Right cardiac atrium (tissue), 5 donors: ENCODE data around the gene MAPT. TPM values are rescaled to one million over a fixed set of nuclear protein-coding genes. Genes with fewer than 3 reads are reported as not detected.

Source experiments
- ATAC-seq, 2 donors: fragments of 200-7000 bp; cut with Tn5 transposase; one replicate each; pipeline versions ENCODE4 v1.8.0 to v1.9.1; 2020; ENCODE audit warnings: moderate library complexity in 2 of 2, mild to moderate bottlenecking in 1 of 2
- DNase-seq, 3 donors: peaks; one replicate each; pipeline ENCODE4 v3.0.0-alpha.2; 2020
- H3K27ac ChIP-seq: one replicate; pipeline ENCODE4 v1.5.1; 2013; ENCODE audit warnings: mild to moderate bottlenecking, low read length, control low read depth, moderate library complexity
- H3K27me3 ChIP-seq: one replicate; pipeline ENCODE4 v1.6.1; 2013; ENCODE audit not compliant: control insufficient read depth, insufficient read depth
- H3K4me1 ChIP-seq: one replicate; pipeline ENCODE4 v1.6.1; 2013; ENCODE audit warnings: low read length; ENCODE audit not compliant: control insufficient read depth, insufficient read depth
- H3K4me3 ChIP-seq: one replicate; pipeline ENCODE4 v1.5.1; 2013; ENCODE audit warnings: low read length, control low read depth
- H3K9me3 ChIP-seq: one replicate; pipeline ENCODE4 v1.6.1; 2013; ENCODE audit warnings: low read length; ENCODE audit not compliant: control insufficient read depth
- WGBS: extraction: QIAGEN DNeasy Blood & Tissue Kit; methylation state at CpG from one replicate; pipeline ENCODE4 v1.1.7; 2013; 5-methylcytosine and 5-hydroxymethylcytosine counted together
- intact Hi-C, 4 donors: fragments of 100-400 bp; cut with DNase I; formaldehyde crosslinking; loops; one replicate each; pipeline versions ENCODE4 v1.11.0 to v1.14.0; 2022 to 2023
- polyA plus RNA-seq: library from polyadenylated mRNA; stranded (reverse); fragments of 200-250 nt; gene quantifications from one replicate; pipeline ENCODE4 v1.2.3, GENCODE V29; 2013
- total RNA-seq, 4 donors: library from RNA; stranded (reverse); fragmentation: NEBNext Ultra II Directional; extraction: Animal tissue kit (Norgen Biotek cat#: 25700); gene quantifications; one replicate each; pipeline ENCODE4 v1.2.1, GENCODE V29; 2021
- donor health status: healthy with polysubstance abuse.
- donor health status: DM: no; HTN: yes; CAD: no.
- donor health status: DM: no; HTN: no; CAD: no.
- donor health status: DM: no; HTN: yes; CAD: no; lungs with severe emphysema.
- donor health status: DM: yes; HTN: yes; CAD: no.

The MAPT gene
- total and polyA plus RNA-seq, 5 donors = 6.9 to 15.1 (median 8.2) TPM

GRCh38 chr17:45983614-45984310 lies 89.4 kb downstream of the MAPT start:
- Histone ChIP-seq H3K27ac (no peak overlapping the region), H3K27me3 (no peaks in the 10 kb centered on the region), H3K9me3 (no peaks in the 10 kb centered on the region), H3K4me1 (no peaks in the 10 kb centered on the region), H3K4me3 (no peak overlapping the region)
- 71% methylated on average over 31 of the region's 31 CpGs for WGBS
- ATAC-seq = no peak
- DNase-seq = no peak
- intact Hi-C loops = no loop called here

GRCh38 chr17:45984368-45984767 lies 90.0 kb downstream of the MAPT start:
- Histone ChIP-seq H3K4me1 (no peaks in the 10 kb centered on the region), H3K27me3 (no peaks in the 10 kb centered on the region), H3K27ac (no peak overlapping the region), H3K9me3 (no peaks in the 10 kb centered on the region), H3K4me3 (no peak overlapping the region)
- ATAC-seq (peak in 1 of 2 donors; percentile 23), DNase-seq (no peak)
- intact Hi-C loops = no loop called here
- WGBS = 88% methylated on average over 5 of the region's 5 CpGs

- Histone ChIP-seq H3K4me1 (no peaks in the 10 kb centered on the region), H3K9me3 (no peaks in the 10 kb centered on the region), H3K4me3 (no peak overlapping the region), H3K27me3 (no peaks in the 10 kb centered on the region), H3K27ac (no peak overlapping the region)
- DNase-seq (no peak), ATAC-seq (no peak)
- WGBS = 71% methylated on average over 4 of the region's 4 CpGs
- intact Hi-C loops = no loop called here
These were observed 91.1 kb downstream of the MAPT start for GRCh38 chr17:45985447-45985846.

- DNase-seq (no peak), ATAC-seq (no peak)
- Histone ChIP-seq H3K27ac (no peak overlapping the region), H3K9me3 (no peaks in the 10 kb centered on the region), H3K4me1 (no peaks in the 10 kb centered on the region), H3K4me3 (no peak overlapping the region), H3K27me3 (no peaks in the 10 kb centered on the region)
- intact Hi-C loops = no loop called here
- 86% methylated on average over 4 of the region's 4 CpGs for WGBS
These were observed 91.7 kb downstream of the MAPT start for GRCh38 chr17:45986056-45986455.

GRCh38 chr17:45987706-45988105 lies 93.4 kb downstream of the MAPT start:
- intact Hi-C loops = no loop called here
- Histone ChIP-seq H3K4me3 (no peak overlapping the region), H3K27ac (no peak overlapping the region), H3K9me3 (no peaks in the 10 kb centered on the region), H3K27me3 (no peaks in the 10 kb centered on the region), H3K4me1 (no peaks in the 10 kb centered on the region)
- ATAC-seq (no peak), DNase-seq (no peak)
- WGBS = 73% methylated on average over 5 of the region's 5 CpGs

- ATAC-seq = no peak
- Histone ChIP-seq H3K4me1 (no peaks in the 10 kb centered on the region), H3K4me3 (no peak overlapping the region), H3K27me3 (no peaks in the 10 kb centered on the region), H3K9me3 (no peaks in the 10 kb centered on the region), H3K27ac (no peak overlapping the region)
- no peak for DNase-seq
- 73% methylated on average over 3 of the region's 3 CpGs for WGBS
- intact Hi-C loops = no loop called here
These were observed 95.4 kb downstream of the MAPT start for GRCh38 chr17:45989759-45990158.

- Histone ChIP-seq H3K4me3 (no peak overlapping the region), H3K27me3 (no peaks in the 10 kb centered on the region), H3K9me3 (no peaks in the 10 kb centered on the region), H3K27ac (no peak overlapping the region), H3K4me1 (no peaks in the 10 kb centered on the region)
- no peak for DNase-seq
- no peak for ATAC-seq
- 82% methylated on average over 6 of the region's 6 CpGs for WGBS
- intact Hi-C loops = no loop called here
These were observed 96.5 kb downstream of the MAPT start for GRCh38 chr17:45990886-45991285.

GRCh38 chr17:45991341-45991740 lies 97.0 kb downstream of the MAPT start:
- intact Hi-C loops = no loop called here
- no peak for ATAC-seq
- DNase-seq = no peak
- Histone ChIP-seq H3K4me1 (no peaks in the 10 kb centered on the region), H3K27ac (no peak overlapping the region), H3K27me3 (no peaks in the 10 kb centered on the region), H3K9me3 (no peaks in the 10 kb centered on the region), H3K4me3 (no peak overlapping the region)
- WGBS = 86% methylated on average over 10 of the region's 10 CpGs

- H3K9me3 ChIP-seq = no peaks in the 10 kb centered on the region
- no peaks in the 10 kb centered on the region for H3K27me3 ChIP-seq
- WGBS = 61% methylated on average over 6 of the region's 6 CpGs
- DNase-seq (no peak), ATAC-seq (no peak)
- intact Hi-C loops = no loop called here
- H3K4me3 ChIP-seq = no peak overlapping the region
- no peaks in the 10 kb centered on the region for H3K4me1 ChIP-seq
- no peak overlapping the region for H3K27ac ChIP-seq
These were observed 97.8 kb downstream of the MAPT start for GRCh38 chr17:45992175-45992574.

GRCh38 chr17:45992904-45993303 lies 98.5 kb downstream of the MAPT start:
- 77% methylated on average over 10 of the region's 10 CpGs for WGBS
- Histone ChIP-seq H3K27me3 (no peaks in the 10 kb centered on the region), H3K4me3 (no peak overlapping the region), H3K4me1 (no peaks in the 10 kb centered on the region), H3K27ac (no peak overlapping the region), H3K9me3 (no peaks in the 10 kb centered on the region)
- ATAC-seq (no peak), DNase-seq (no peak)
- intact Hi-C loops = no loop called here

GRCh38 chr17:45993962-45994627 lies 99.7 kb downstream of the MAPT start:
- ATAC-seq (no peak), DNase-seq (no peak)
- no peak overlapping the region for H3K27ac ChIP-seq
- no peak overlapping the region for H3K4me3 ChIP-seq
- intact Hi-C loops = no loop called here
- H3K9me3 ChIP-seq = no peaks in the 10 kb centered on the region
- H3K27me3 ChIP-seq = no peaks in the 10 kb centered on the region
- no peaks in the 10 kb centered on the region for H3K4me1 ChIP-seq
- 89% methylated on average over 16 of the region's 16 CpGs for WGBS
